ENCODE results near the gene CHMP3.

DNA sequence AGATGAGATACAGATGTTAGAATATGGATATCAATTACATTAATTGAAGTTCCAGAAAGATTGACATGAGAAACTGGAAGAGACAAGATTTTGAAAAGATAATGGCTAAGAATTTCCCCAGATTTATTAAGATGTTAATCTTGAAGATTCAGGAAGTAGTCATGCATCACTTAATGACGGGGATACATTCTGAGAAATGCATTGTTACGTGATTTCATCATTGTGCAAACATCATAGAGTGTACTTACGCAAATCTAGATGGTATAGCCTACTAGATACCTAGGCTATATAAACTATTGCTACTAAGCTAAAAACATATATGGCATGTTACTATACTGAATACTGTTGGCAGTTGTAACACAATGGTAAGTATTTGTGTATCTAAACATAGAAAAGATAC lies 6.8 kb upstream of the CHMP3 start:
- TF ChIP-seq EGR1 (IDR thresholded peaks at IDR 0.05; ENCODE audit: low read depth) (no peak), POLR2AphosphoS5 (IDR thresholded peaks at IDR 0.05; ENCODE audit: low read depth, low read length) (no peak), CTCF (IDR thresholded peaks at IDR 0.05 in 2 of 3, conservative IDR thresholded peaks at IDR 0.05 in 1 of 3; ENCODE audit: borderline replicate concordance in 1 of 3, insufficient read depth in 1 of 3, low read depth in 2 of 3, low read length in 2 of 3) (no peak), POLR2A (IDR thresholded peaks at IDR 0.05; ENCODE audit: borderline replicate concordance, extremely low read depth, insufficient read depth, insufficient read length) (no peak), EZH2 (IDR thresholded peaks at IDR 0.05) (no peak), CBX3 (IDR thresholded peaks at IDR 0.05; ENCODE audit: low read depth) (no peak), RAD21 (IDR thresholded peaks at IDR 0.05; ENCODE audit: low read depth) (no peak)
- TF ChIP-seq, protein P1, sequence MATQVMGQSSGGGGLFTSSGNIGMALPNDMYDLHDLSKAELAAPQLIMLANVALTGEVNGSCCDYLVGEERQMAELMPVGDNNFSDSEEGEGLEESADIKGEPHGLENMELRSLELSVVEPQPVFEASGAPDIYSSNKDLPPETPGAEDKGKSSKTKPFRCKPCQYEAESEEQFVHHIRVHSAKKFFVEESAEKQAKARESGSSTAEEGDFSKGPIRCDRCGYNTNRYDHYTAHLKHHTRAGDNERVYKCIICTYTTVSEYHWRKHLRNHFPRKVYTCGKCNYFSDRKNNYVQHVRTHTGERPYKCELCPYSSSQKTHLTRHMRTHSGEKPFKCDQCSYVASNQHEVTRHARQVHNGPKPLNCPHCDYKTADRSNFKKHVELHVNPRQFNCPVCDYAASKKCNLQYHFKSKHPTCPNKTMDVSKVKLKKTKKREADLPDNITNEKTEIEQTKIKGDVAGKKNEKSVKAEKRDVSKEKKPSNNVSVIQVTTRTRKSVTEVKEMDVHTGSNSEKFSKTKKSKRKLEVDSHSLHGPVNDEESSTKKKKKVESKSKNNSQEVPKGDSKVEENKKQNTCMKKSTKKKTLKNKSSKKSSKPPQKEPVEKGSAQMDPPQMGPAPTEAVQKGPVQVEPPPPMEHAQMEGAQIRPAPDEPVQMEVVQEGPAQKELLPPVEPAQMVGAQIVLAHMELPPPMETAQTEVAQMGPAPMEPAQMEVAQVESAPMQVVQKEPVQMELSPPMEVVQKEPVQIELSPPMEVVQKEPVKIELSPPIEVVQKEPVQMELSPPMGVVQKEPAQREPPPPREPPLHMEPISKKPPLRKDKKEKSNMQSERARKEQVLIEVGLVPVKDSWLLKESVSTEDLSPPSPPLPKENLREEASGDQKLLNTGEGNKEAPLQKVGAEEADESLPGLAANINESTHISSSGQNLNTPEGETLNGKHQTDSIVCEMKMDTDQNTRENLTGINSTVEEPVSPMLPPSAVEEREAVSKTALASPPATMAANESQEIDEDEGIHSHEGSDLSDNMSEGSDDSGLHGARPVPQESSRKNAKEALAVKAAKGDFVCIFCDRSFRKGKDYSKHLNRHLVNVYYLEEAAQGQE (IDR thresholded peaks at IDR 0.05; ENCODE audit: low read depth), result no peak
- TF ChIP-seq, protein P2, sequence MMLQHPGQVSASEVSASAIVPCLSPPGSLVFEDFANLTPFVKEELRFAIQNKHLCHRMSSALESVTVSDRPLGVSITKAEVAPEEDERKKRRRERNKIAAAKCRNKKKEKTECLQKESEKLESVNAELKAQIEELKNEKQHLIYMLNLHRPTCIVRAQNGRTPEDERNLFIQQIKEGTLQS (IDR thresholded peaks at IDR 0.05), result no peak

Measured in HCT116 (cell line).